HPDE6-E6E7 (cell line): Measurements from ENCODE around the gene STXBP6.

Experiments used
- DNase-seq: peaks from one replicate; pipeline ENCODE4 v3.0.0; 2011; ENCODE audit warnings: missing footprints; ENCODE audit errors: extremely low spot score

The STXBP6 gene

GRCh38 chr14:25052385-25052784 is 2.4 kb upstream of the STXBP6 start:
- no peak for DNase-seq

- no peak for DNase-seq
Observed at GRCh38 chr14:25050269-25051150, 563 bp upstream of the STXBP6 start.

- no peak for DNase-seq
Observed at GRCh38 chr14:25049093-25049567, 817 bp downstream of the STXBP6 start.

- no peak for DNase-seq
Observed at GRCh38 chr14:25048170-25049016, 1.6 kb downstream of the STXBP6 start.

- no peak for DNase-seq
Observed at GRCh38 chr14:25046301-25046943, 3.5 kb downstream of the STXBP6 start.

- DNase-seq: no peak
Observed at GRCh38 chr14:25044106-25044698, 5.7 kb downstream of the STXBP6 start.

- DNase-seq: no peak
Observed at GRCh38 chr14:25042362-25043299, 7.3 kb downstream of the STXBP6 start.

GRCh38 chr14:25041898-25042297 is 8.0 kb downstream of the STXBP6 start:
- no peak for DNase-seq

- DNase-seq: no peak
Observed at GRCh38 chr14:25041484-25041883, 8.5 kb downstream of the STXBP6 start.

GRCh38 chr14:25039933-25040332 is 10.0 kb downstream of the STXBP6 start:
- no peak for DNase-seq

- DNase-seq: no peak
Observed at GRCh38 chr14:25038044-25038668, 11.8 kb downstream of the STXBP6 start.

- no peak for DNase-seq
Observed at GRCh38 chr14:25037032-25037431, 12.9 kb downstream of the STXBP6 start.

GRCh38 chr14:25034803-25035681 is 14.9 kb downstream of the STXBP6 start:
- no peak for DNase-seq

GRCh38 chr14:25033358-25033757 is 16.6 kb downstream of the STXBP6 start:
- no peak for DNase-seq

GRCh38 chr14:25032092-25032784 is 17.7 kb downstream of the STXBP6 start:
- DNase-seq: no peak

- no peak for DNase-seq
Observed at GRCh38 chr14:25026476-25027137, 23.3 kb downstream of the STXBP6 start.

- DNase-seq: no peak
Observed at GRCh38 chr14:25019892-25020291, 30.1 kb downstream of the STXBP6 start.

- no peak for DNase-seq
Observed at GRCh38 chr14:25017562-25017961, 32.4 kb downstream of the STXBP6 start.
